Spleen (tissue), 7 donors: ENCODE results near the gene RBM18.

Experiments used
- POLR2AphosphoS5 ChIP-seq, 3 donors: sonication (generic); formaldehyde crosslinking; IDR thresholded peaks; one replicate each; pipeline ENCODE4 v1.5.1; 2017; ENCODE audit warnings: antibody characterized with exemption in 3 of 3
- TF ChIP-seq, protein P1 (sequence below), 11 experiments: fragments of 200-600 bp in 7 of 11; fragments of 450-650 bp in 4 of 11; sonication (generic) in 4 of 11; IDR thresholded peaks in 8 of 11; conservative IDR thresholded peaks in 3 of 11; 1 replicate in 7 of 11; 2 replicates in 4 of 11; pipeline versions ENCODE4 v1.4.0 to v1.8.0; 2016 to 2021; ENCODE audit warnings: antibody characterized with exemption in 11 of 11, inconsistent platforms in 4 of 11, mild to moderate bottlenecking in 1 of 11
- donor health status: DM: no; HTN: no; CAD: no; lungs with moderate emphysema.
- donor health status: DM: no; HTN: no; CAD: no.
- donor health status: DM: no; HTN: no; CAD: no.

DNA sequence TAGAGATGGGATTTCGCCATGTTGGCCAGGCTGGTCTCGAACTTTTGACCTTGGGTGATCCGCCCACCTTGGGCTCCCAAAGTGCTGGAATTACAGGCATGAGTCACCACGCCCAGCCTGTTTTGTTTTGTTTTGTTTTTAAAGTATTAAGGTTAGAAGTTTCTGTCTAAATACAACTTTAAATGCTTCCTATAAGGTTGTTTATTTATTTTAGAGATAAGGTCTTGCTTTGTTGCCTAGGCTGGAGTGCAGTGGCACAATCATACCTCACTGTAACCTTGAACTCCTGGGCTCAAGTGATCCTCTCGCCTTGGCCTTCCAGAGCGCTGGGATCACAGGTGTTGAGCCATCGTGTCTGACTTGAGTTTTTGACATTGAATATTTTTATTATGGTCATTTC, 11.5 kb upstream of the RBM18 start:
- no peak for TF ChIP-seq POLR2AphosphoS5 (IDR thresholded peaks at IDR 0.05)
- TF ChIP-seq, protein P1, sequence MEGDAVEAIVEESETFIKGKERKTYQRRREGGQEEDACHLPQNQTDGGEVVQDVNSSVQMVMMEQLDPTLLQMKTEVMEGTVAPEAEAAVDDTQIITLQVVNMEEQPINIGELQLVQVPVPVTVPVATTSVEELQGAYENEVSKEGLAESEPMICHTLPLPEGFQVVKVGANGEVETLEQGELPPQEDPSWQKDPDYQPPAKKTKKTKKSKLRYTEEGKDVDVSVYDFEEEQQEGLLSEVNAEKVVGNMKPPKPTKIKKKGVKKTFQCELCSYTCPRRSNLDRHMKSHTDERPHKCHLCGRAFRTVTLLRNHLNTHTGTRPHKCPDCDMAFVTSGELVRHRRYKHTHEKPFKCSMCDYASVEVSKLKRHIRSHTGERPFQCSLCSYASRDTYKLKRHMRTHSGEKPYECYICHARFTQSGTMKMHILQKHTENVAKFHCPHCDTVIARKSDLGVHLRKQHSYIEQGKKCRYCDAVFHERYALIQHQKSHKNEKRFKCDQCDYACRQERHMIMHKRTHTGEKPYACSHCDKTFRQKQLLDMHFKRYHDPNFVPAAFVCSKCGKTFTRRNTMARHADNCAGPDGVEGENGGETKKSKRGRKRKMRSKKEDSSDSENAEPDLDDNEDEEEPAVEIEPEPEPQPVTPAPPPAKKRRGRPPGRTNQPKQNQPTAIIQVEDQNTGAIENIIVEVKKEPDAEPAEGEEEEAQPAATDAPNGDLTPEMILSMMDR (IDR thresholded peaks at IDR 0.05 in 8 of 11, conservative IDR thresholded peaks at IDR 0.05 in 3 of 11): no peak
